ENCODE results near the gene DEUP1.
"Not testable (repeated sequence)": the region's sequence is repeated elsewhere in the genome, so short reads cannot be mapped to it uniquely, and the experiment has no call there.

Gene DEUP1

GRCh38 chr11:93359396-93359795 is 28.9 kb downstream of the DEUP1 start:
- DNase-seq (ENCODE audit: low read depth): no peak

GRCh38 chr11:93361435-93361834 is 30.9 kb downstream of the DEUP1 start:
- no peak for DNase-seq (ENCODE audit: low read depth)

- no peak for DNase-seq (ENCODE audit: low read depth)
These were observed 37.5 kb downstream of the DEUP1 start for GRCh38 chr11:93368022-93368421.

- DNase-seq (ENCODE audit: low read depth): peak; percentile 26
These were observed 39.7 kb downstream of the DEUP1 start for GRCh38 chr11:93370260-93370659.

GRCh38 chr11:93389737-93390136 is 59.2 kb downstream of the DEUP1 start:
- no peak for DNase-seq (ENCODE audit: low read depth)

- DNase-seq (ENCODE audit: low read depth): no peak
These were observed 62.3 kb downstream of the DEUP1 start for GRCh38 chr11:93392867-93393266.

- no peak for DNase-seq (ENCODE audit: low read depth)
These were observed 62.8 kb downstream of the DEUP1 start for GRCh38 chr11:93393386-93393785.

- DNase-seq (ENCODE audit: low read depth): no peak
These were observed 63.9 kb downstream of the DEUP1 start for GRCh38 chr11:93394488-93394887.

- no peak for DNase-seq (ENCODE audit: low read depth)
These were observed 65.8 kb downstream of the DEUP1 start for GRCh38 chr11:93396316-93396715.

GRCh38 chr11:93403930-93404329 is 73.4 kb downstream of the DEUP1 start:
- DNase-seq (ENCODE audit: low read depth): no peak

- DNase-seq (ENCODE audit: low read depth): no peak
These were observed 77.3 kb downstream of the DEUP1 start for GRCh38 chr11:93407777-93408401.

GRCh38 chr11:93410441-93410840 is 79.9 kb downstream of the DEUP1 start:
- no peak for DNase-seq (ENCODE audit: low read depth)

- no peak for DNase-seq (ENCODE audit: low read depth)
These were observed 81.2 kb downstream of the DEUP1 start for GRCh38 chr11:93411705-93412104.

GRCh38 chr11:93432247-93432646 is 101.7 kb downstream of the DEUP1 start:
- no peak for DNase-seq (ENCODE audit: low read depth)

- not testable (repeated sequence) for DNase-seq (ENCODE audit: low read depth)
These were observed 112.7 kb downstream of the DEUP1 start for GRCh38 chr11:93443232-93443631.

- peak; percentile 3 for DNase-seq (ENCODE audit: low read depth)
These were observed 114.1 kb downstream of the DEUP1 start for GRCh38 chr11:93444617-93445073.

GRCh38 chr11:93458286-93458685 is 127.7 kb downstream of the DEUP1 start:
- no peak for DNase-seq (ENCODE audit: low read depth)

GRCh38 chr11:93463666-93464065 is 133.1 kb downstream of the DEUP1 start:
- not testable (repeated sequence) for DNase-seq (ENCODE audit: low read depth)

GRCh38 chr11:93464927-93465540 is 134.5 kb downstream of the DEUP1 start:
- no peak for DNase-seq (ENCODE audit: low read depth)

GRCh38 chr11:93467054-93467453 is 136.5 kb downstream of the DEUP1 start:
- DNase-seq (ENCODE audit: low read depth): no peak

GRCh38 chr11:93468290-93468689 is 137.7 kb downstream of the DEUP1 start:
- no peak for DNase-seq (ENCODE audit: low read depth)

GRCh38 chr11:93474123-93474522 is 143.6 kb downstream of the DEUP1 start:
- DNase-seq (ENCODE audit: low read depth): no peak

GRCh38 chr11:93476796-93477195 is 146.3 kb downstream of the DEUP1 start:
- peak; percentile 74 for DNase-seq (ENCODE audit: low read depth)

GRCh38 chr11:93477684-93478234 is 147.2 kb downstream of the DEUP1 start:
- no peak for DNase-seq (ENCODE audit: low read depth)
